ENCODE data around the gene NINJ1.

DNA sequence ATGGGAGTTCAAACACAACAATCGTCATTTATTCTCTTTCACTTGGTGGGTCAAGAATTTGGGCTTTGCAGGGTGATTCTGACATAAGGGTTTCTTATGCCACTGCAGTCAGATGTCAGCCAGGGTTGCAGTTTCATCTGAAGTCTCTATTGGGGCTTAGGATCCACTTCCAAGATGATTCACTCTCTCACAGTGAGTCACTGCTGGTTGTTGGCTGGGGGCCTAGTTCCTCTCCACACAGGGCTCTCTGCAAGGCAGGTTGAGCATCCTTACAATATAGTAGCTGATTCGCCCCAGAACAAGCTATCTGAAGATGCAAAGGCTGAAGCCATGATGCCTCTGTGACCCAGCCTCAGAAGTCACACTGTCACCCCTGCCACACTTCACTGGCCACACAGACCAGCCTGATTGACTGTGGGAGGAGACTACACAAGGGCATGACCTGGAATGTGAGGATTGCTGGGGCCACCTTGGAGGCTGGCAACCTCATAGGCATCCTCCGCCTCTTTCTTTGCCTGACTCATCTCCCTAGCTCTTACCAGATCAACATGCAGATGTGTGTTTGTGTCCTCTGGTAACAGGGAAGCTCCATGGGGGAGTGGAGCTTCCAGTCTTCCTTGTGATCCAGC is 42.5 kb downstream of the NINJ1 start:
- TF ChIP-seq, protein P1, sequence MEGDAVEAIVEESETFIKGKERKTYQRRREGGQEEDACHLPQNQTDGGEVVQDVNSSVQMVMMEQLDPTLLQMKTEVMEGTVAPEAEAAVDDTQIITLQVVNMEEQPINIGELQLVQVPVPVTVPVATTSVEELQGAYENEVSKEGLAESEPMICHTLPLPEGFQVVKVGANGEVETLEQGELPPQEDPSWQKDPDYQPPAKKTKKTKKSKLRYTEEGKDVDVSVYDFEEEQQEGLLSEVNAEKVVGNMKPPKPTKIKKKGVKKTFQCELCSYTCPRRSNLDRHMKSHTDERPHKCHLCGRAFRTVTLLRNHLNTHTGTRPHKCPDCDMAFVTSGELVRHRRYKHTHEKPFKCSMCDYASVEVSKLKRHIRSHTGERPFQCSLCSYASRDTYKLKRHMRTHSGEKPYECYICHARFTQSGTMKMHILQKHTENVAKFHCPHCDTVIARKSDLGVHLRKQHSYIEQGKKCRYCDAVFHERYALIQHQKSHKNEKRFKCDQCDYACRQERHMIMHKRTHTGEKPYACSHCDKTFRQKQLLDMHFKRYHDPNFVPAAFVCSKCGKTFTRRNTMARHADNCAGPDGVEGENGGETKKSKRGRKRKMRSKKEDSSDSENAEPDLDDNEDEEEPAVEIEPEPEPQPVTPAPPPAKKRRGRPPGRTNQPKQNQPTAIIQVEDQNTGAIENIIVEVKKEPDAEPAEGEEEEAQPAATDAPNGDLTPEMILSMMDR (conservative IDR thresholded peaks at IDR 0.05; ENCODE audit: low read length), result no peak
- TF ChIP-seq EZH2phosphoT487 (IDR thresholded peaks at IDR 0.05; ENCODE audit: borderline replicate concordance), result no peak

All from Loucy (cell line).